Measurements from ENCODE around the gene AP2B1.
"Not testable (repeated sequence)": the region's sequence is repeated elsewhere in the genome, so short reads cannot be mapped to it uniquely, and the experiment has no call there.

AP2B1 gene

DNA sequence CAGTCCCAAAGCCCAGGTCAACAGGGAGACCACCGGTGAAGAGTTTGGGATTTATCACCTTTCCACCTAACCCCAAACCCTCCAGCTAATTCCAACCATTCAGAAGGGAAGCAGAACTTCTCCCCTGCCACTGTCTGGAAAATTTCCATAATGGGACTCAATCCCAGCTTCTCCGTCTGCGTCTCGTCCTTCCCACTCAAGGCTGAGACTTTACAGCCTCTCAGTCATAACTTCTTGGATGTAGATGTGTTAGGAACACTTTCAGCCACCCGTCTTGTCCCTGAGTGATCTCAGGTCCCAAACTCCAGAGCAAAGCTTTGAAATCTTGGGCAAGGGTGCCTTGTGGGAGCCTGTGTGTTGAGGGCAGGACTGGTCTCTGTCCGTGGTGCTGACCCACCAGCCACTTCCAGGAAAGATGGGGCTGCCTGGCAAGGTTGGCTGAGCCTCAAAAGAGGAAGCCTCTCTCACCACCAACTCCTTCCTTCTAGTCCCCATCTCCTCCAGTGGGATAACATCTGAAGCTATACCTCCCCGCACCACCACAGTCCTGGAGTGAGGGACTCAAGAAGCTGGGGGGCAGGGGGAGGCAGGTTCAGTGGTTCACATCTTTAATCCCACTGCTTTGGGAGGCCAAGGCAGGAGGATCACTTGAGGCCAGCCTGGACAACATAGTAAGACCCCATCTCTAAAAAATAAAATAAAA, 156.7 kb downstream of the AP2B1 start:
- no peak overlapping the region for H3K4me3 ChIP-seq (ENCODE audit: low read length)
- H3K27ac ChIP-seq (ENCODE audit: low read length) = no peak overlapping the region
- H3K9me3 ChIP-seq (ENCODE audit: control insufficient read depth, low read depth, low read length) = no peaks in the 10 kb centered on the region
- no peaks in the 10 kb centered on the region for H3K36me3 ChIP-seq (ENCODE audit: control insufficient read depth, low read depth, low read length)
- H3K4me1 ChIP-seq (ENCODE audit: control insufficient read depth, low read depth, low read length) = no peaks in the 10 kb centered on the region
- peaks cover 43% of the 10 kb centered on the region for H3K27me3 ChIP-seq (ENCODE audit: control insufficient read depth, insufficient read depth, low read length)
- H3K9ac ChIP-seq (ENCODE audit: low read length) = no peak overlapping the region

GRCh38 chr17:35744830-35745229, 157.7 kb downstream of the AP2B1 start:
- Histone ChIP-seq H3K36me3 (ENCODE audit: control insufficient read depth, low read depth, low read length) (no peaks in the 10 kb centered on the region), H3K9me3 (ENCODE audit: control insufficient read depth, low read depth, low read length) (no peaks in the 10 kb centered on the region), H3K27me3 (ENCODE audit: control insufficient read depth, insufficient read depth, low read length) (peaks cover 40% of the 10 kb centered on the region), H3K27ac (ENCODE audit: low read length) (no peak overlapping the region), H3K4me1 (ENCODE audit: control insufficient read depth, low read depth, low read length) (no peaks in the 10 kb centered on the region), H3K4me3 (ENCODE audit: low read length) (no peak overlapping the region), H3K9ac (ENCODE audit: low read length) (no peak overlapping the region)

DNA sequence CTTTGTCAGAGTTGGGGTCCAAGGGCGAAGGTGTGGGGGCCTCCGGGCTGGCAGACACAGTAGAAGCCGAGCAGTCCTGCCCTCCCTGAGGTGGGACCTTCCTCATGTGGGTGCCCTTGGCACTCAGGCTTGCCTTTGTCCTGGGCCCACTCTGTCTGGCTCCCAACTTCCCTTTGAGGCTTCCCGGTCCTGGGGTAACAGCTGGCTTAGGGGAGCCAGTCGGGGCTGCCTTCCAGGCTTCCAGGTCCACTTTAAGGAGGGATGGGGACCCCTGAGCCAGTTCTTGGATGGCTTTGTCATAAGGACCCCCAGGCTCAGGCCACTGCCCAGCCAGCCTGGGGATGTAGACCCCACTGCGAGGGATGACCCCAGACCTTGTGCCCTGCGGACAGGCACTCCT, 158.1 kb downstream of the AP2B1 start:
- H3K27me3 ChIP-seq (ENCODE audit: control insufficient read depth, insufficient read depth, low read length) = peaks cover 40% of the 10 kb centered on the region
- H3K4me3 ChIP-seq (ENCODE audit: low read length) = no peak overlapping the region
- no peaks in the 10 kb centered on the region for H3K36me3 ChIP-seq (ENCODE audit: control insufficient read depth, low read depth, low read length)
- no peaks in the 10 kb centered on the region for H3K9me3 ChIP-seq (ENCODE audit: control insufficient read depth, low read depth, low read length)
- no peak overlapping the region for H3K27ac ChIP-seq (ENCODE audit: low read length)
- no peaks in the 10 kb centered on the region for H3K4me1 ChIP-seq (ENCODE audit: control insufficient read depth, low read depth, low read length)
- H3K9ac ChIP-seq (ENCODE audit: low read length) = no peak overlapping the region

DNA sequence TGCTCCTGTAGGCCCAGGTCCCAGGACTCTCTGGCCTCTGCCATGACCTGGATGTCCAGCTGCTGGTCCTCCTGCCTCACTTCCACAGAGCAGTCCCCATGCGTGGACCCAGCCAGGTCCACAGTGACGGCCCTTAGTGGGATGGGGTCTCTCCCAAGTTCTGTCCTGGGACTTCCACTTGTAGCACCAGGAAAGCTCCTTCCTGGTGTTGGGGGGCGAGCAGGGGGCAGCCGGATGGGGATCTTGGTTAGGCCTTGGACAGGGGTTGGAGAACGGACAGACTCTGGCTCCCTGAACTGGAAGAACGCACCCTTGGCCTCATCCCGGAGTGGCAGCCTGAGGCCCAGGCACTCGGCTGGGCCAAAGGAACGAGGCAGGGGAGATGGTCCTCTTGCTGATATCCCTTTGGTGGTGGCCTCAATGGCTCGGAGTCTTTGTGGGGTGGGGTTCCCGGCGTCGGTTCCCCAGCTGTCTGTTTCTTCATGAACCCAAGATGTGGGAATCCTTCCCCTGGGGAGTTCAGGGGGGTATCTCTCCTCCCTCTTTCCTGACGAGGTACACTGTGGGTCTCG, 158.7 kb downstream of the AP2B1 start:
- no peaks in the 10 kb centered on the region for H3K36me3 ChIP-seq (ENCODE audit: control insufficient read depth, low read depth, low read length)

DNA sequence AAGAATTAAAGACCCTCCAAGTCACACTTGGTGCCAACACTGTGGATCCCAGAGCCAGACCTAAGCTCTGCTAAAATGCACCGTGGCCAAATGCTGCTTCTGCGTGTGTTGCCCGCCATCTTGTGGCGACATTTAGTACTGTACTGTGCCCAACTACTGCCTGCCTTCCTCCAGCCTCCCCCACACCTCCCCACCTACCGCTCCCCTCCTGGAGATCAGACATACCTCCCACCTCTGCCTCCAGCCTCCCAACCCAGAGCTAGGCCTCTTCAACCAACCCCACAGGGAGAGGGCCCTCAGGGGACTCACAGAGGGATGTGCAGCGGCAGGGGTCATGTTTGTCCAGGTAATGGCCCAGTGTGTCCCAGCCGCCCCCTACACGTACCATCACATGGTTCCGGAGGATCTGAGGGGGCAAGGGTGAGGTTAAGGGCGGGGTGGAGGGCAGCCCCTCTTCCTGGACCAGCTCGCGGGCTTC, 160.5 kb downstream of the AP2B1 start:
- peaks cover 26% of the 10 kb centered on the region for H3K27me3 ChIP-seq (ENCODE audit: control insufficient read depth, insufficient read depth, low read length)
- no peaks in the 10 kb centered on the region for H3K4me1 ChIP-seq (ENCODE audit: control insufficient read depth, low read depth, low read length)

More for the DNA sequence above, 158.7 kb downstream of the AP2B1 start:
- no peak overlapping the region for H3K9ac ChIP-seq (ENCODE audit: low read length)
- no peak overlapping the region for H3K27ac ChIP-seq (ENCODE audit: low read length)
- H3K27me3 ChIP-seq (ENCODE audit: control insufficient read depth, insufficient read depth, low read length) = peaks cover 40% of the 10 kb centered on the region
- H3K4me1 ChIP-seq (ENCODE audit: control insufficient read depth, low read depth, low read length) = no peaks in the 10 kb centered on the region
- H3K4me3 ChIP-seq (ENCODE audit: low read length) = no peak overlapping the region
- no peaks in the 10 kb centered on the region for H3K9me3 ChIP-seq (ENCODE audit: control insufficient read depth, low read depth, low read length)

DNA sequence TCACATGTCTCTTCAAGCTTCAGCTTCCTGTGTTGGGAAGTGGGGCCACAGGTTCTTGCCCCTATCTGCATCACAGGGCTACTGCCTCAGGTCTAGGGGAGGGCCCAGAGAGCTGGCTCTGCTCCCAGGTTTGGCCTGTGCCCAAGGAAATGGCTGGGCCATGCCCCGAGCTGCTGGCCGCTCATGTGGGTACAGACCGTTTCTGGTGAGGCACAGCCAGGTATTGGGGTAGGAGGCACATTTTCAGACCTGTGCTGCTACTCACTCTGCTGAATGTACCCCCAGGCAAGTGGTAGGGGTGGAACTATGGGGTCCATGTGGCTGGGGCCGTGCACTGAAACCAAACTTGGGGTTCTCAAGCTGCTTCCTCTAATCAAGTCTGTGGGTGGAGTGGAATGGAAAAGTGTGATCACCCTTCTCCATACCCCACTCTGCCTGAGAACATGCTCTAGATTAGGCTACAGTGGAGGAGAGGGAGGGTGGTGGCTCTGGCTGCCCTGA, 161.3 kb downstream of the AP2B1 start:
- no peaks in the 10 kb centered on the region for H3K4me1 ChIP-seq (ENCODE audit: control insufficient read depth, low read depth, low read length)
- no peaks in the 10 kb centered on the region for H3K9me3 ChIP-seq (ENCODE audit: control insufficient read depth, low read depth, low read length)
- H3K27ac ChIP-seq (ENCODE audit: low read length) = no peak overlapping the region
- H3K36me3 ChIP-seq (ENCODE audit: control insufficient read depth, low read depth, low read length) = no peaks in the 10 kb centered on the region
- H3K9ac ChIP-seq (ENCODE audit: low read length) = no peak overlapping the region
- peaks cover 21% of the 10 kb centered on the region for H3K27me3 ChIP-seq (ENCODE audit: control insufficient read depth, insufficient read depth, low read length)
- H3K4me3 ChIP-seq (ENCODE audit: low read length) = no peak overlapping the region

More for the DNA sequence above, 160.5 kb downstream of the AP2B1 start:
- Histone ChIP-seq H3K9me3 (ENCODE audit: control insufficient read depth, low read depth, low read length) (no peaks in the 10 kb centered on the region), H3K9ac (ENCODE audit: low read length) (no peak overlapping the region), H3K4me3 (ENCODE audit: low read length) (no peak overlapping the region), H3K27ac (ENCODE audit: low read length) (no peak overlapping the region), H3K36me3 (ENCODE audit: control insufficient read depth, low read depth, low read length) (no peaks in the 10 kb centered on the region)

DNA sequence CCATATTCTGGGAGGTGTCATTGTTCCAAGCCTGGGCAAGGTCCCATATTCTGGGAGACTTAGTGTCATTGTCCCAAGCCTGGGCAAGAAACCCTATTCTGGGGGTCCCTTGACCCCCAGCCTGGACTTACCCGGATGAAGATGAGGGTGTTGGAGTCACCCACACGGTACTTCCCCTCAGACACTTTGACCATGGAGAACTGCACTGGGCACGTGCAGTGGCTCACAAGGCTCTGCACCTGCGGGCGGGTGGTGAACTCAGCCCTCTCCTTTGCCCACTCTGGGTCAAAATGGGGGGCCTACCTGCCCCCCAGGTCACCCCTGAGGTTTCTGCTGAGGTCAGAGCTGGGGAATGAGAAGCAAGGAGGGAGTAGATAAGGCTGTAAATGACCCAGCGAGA, 161.9 kb downstream of the AP2B1 start:
- no peaks in the 10 kb centered on the region for H3K36me3 ChIP-seq (ENCODE audit: control insufficient read depth, low read depth, low read length)
- no peak overlapping the region for H3K4me3 ChIP-seq (ENCODE audit: low read length)
- H3K9ac ChIP-seq (ENCODE audit: low read length) = no peak overlapping the region
- no peak overlapping the region for H3K27ac ChIP-seq (ENCODE audit: low read length)
- H3K9me3 ChIP-seq (ENCODE audit: control insufficient read depth, low read depth, low read length) = no peaks in the 10 kb centered on the region
- H3K4me1 ChIP-seq (ENCODE audit: control insufficient read depth, low read depth, low read length) = no peaks in the 10 kb centered on the region
- peaks cover 21% of the 10 kb centered on the region for H3K27me3 ChIP-seq (ENCODE audit: control insufficient read depth, insufficient read depth, low read length)

GRCh38 chr17:35749560-35750412, 162.7 kb downstream of the AP2B1 start:
- no peaks in the 10 kb centered on the region for H3K4me1 ChIP-seq (ENCODE audit: control insufficient read depth, low read depth, low read length)
- H3K27ac ChIP-seq (ENCODE audit: low read length) = no peak overlapping the region
- H3K9ac ChIP-seq (ENCODE audit: low read length) = no peak overlapping the region
- H3K9me3 ChIP-seq (ENCODE audit: control insufficient read depth, low read depth, low read length) = no peaks in the 10 kb centered on the region
- H3K36me3 ChIP-seq (ENCODE audit: control insufficient read depth, low read depth, low read length) = no peaks in the 10 kb centered on the region
- peaks cover 21% of the 10 kb centered on the region for H3K27me3 ChIP-seq (ENCODE audit: control insufficient read depth, insufficient read depth, low read length)
- peak overlapping the region; percentile 33 for H3K4me3 ChIP-seq (ENCODE audit: low read length)

GRCh38 chr17:35750526-35751395, 163.6 kb downstream of the AP2B1 start:
- Histone ChIP-seq H3K27me3 (ENCODE audit: control insufficient read depth, insufficient read depth, low read length) (peaks cover 21% of the 10 kb centered on the region), H3K36me3 (ENCODE audit: control insufficient read depth, low read depth, low read length) (no peaks in the 10 kb centered on the region), H3K4me3 (ENCODE audit: low read length) (peak overlapping the region; percentile 33), H3K9me3 (ENCODE audit: control insufficient read depth, low read depth, low read length) (no peaks in the 10 kb centered on the region), H3K4me1 (ENCODE audit: control insufficient read depth, low read depth, low read length) (no peaks in the 10 kb centered on the region), H3K27ac (ENCODE audit: low read length) (no peak overlapping the region), H3K9ac (ENCODE audit: low read length) (no peak overlapping the region)

DNA sequence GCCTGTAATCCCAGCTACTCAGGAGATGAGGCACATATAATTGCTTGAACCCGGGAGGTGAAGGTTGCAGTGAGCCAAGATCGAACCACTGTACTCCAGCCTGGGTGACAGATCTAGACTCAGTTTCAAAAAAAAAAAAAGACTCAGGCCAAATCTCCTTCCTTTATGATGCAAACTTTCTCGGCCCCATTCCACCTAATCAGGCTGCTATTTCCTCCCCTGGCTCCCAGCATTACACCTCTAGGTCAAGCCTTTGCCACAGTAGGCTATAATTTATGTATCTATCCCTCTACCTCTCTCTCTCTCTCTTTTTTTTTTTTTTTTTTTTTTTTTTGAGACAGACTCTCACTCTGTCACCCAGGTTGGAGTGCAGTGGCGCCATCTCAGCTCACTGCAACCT, 164.4 kb downstream of the AP2B1 start:
- not testable (repeated sequence) for H3K4me1 ChIP-seq (ENCODE audit: control insufficient read depth, low read depth, low read length); H3K36me3 ChIP-seq (ENCODE audit: control insufficient read depth, low read depth, low read length); H3K4me3 ChIP-seq (ENCODE audit: low read length); H3K27ac ChIP-seq (ENCODE audit: low read length); H3K9me3 ChIP-seq (ENCODE audit: control insufficient read depth, low read depth, low read length); H3K9ac ChIP-seq (ENCODE audit: low read length)
- H3K27me3 ChIP-seq (ENCODE audit: control insufficient read depth, insufficient read depth, low read length) = peaks cover 21% of the 10 kb centered on the region

- Histone ChIP-seq H3K9ac (ENCODE audit: low read length) (no peak overlapping the region), H3K36me3 (ENCODE audit: control insufficient read depth, low read depth, low read length) (no peaks in the 10 kb centered on the region), H3K4me1 (ENCODE audit: control insufficient read depth, low read depth, low read length) (no peaks in the 10 kb centered on the region), H3K27me3 (ENCODE audit: control insufficient read depth, insufficient read depth, low read length) (peaks cover 21% of the 10 kb centered on the region), H3K4me3 (ENCODE audit: low read length) (no peak overlapping the region), H3K27ac (ENCODE audit: low read length) (no peak overlapping the region), H3K9me3 (ENCODE audit: control insufficient read depth, low read depth, low read length) (no peaks in the 10 kb centered on the region)
These were observed 165.3 kb downstream of the AP2B1 start for GRCh38 chr17:35752471-35752870.
